Measurements from ENCODE around the gene TRIM8. TPM values are rescaled to one million over a fixed set of nuclear protein-coding genes. Genes with fewer than 3 reads are reported as not detected.

Gene TRIM8
- total RNA-seq, 1 donor from 2014 or later, result 216 TPM

DNA sequence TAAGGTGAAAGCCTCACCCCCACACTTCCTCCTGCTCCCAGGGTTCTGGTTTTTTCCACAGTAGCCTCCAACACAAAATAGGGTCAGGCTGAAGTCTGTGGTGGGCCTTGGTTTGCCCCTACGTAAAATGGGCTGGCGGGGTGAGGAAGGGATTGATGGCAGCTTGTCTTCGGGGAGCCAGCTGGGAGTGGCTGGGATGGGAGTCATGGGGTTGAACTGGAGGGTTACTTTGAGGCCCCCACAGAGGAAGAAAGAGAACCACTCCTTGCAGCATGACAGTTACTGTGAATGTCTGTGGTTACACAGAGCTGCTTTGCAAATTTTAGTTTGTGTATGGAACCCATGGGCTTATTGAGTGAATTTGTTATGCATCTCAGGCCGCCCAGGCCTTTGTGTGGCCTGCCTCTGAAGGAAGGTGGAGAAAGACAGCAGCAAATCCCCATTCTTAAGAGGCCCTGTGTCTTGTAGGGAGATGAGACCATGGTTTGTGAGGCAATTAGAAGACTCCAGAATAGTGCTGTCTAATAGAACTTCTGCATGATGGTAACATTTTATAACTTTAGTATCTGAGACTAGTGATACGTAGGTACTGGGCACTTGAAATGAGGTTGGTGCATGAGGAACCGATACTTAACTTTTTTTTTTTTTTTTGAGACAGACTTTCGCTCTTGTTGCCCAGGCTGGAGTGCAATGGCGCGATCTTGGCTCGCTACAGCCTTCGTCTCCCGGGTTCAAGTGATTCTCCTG is 8.1 kb downstream of the TRIM8 start:
- TF ChIP-seq, protein P1, sequence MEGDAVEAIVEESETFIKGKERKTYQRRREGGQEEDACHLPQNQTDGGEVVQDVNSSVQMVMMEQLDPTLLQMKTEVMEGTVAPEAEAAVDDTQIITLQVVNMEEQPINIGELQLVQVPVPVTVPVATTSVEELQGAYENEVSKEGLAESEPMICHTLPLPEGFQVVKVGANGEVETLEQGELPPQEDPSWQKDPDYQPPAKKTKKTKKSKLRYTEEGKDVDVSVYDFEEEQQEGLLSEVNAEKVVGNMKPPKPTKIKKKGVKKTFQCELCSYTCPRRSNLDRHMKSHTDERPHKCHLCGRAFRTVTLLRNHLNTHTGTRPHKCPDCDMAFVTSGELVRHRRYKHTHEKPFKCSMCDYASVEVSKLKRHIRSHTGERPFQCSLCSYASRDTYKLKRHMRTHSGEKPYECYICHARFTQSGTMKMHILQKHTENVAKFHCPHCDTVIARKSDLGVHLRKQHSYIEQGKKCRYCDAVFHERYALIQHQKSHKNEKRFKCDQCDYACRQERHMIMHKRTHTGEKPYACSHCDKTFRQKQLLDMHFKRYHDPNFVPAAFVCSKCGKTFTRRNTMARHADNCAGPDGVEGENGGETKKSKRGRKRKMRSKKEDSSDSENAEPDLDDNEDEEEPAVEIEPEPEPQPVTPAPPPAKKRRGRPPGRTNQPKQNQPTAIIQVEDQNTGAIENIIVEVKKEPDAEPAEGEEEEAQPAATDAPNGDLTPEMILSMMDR (IDR thresholded peaks at IDR 0.05), result no peak
- peaks cover 50 to 65% of the 10 kb centered on the region in 2 donors for H3K36me3 ChIP-seq

GRCh38 chr10:102653060-102653459 is 8.8 kb downstream of the TRIM8 start:
- no peak for DNase-seq (ENCODE audit: low spot score in 2 of 2)
- no peaks in the 10 kb centered on the region for H3K27me3 ChIP-seq
- H3K4me3 ChIP-seq, result no peak overlapping the region
- intact Hi-C loops (cut with DNase I), result no loop called here
- H3K9me3 ChIP-seq, result no peaks in the 10 kb centered on the region
- H3K27ac ChIP-seq, result no peak overlapping the region
- H3K36me3 ChIP-seq, result peaks cover 57 to 70% of the 10 kb centered on the region in 2 donors
- TF ChIP-seq, protein P1 (IDR thresholded peaks at IDR 0.05), result no peak
- H3K4me1 ChIP-seq, result peaks cover 23 to 43% of the 10 kb centered on the region in 2 donors

More for the DNA sequence above, 8.1 kb downstream of the TRIM8 start:
- Histone ChIP-seq H3K4me1 (peaks cover 26 to 50% of the 10 kb centered on the region in 2 donors), H3K4me3 (no peak overlapping the region), H3K27ac (peak overlapping the region; percentile 42 to 53), H3K9me3 (no peaks in the 10 kb centered on the region), H3K27me3 (no peaks in the 10 kb centered on the region)
- no peak for DNase-seq (ENCODE audit: low spot score in 2 of 2)
- intact Hi-C loops (cut with DNase I), result no loop called here

DNA sequence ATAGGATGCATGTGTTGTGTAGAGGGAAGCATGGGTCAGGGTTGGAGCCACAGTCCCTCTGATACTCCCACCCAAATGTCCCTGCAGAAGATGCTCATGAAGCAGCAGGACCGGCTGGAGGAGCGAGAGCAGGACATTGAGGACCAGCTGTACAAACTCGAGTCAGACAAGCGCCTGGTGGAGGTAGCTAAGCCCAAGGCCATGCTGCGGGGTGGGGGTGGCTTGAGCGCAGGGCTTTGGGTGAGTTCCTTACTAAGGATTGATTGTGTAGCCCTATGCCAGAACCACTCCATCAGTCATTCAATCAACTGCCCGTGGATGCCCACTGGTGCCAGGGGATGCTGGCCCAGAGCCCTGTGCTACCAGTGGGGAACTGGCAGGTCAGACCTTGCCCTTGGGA is 10.3 kb downstream of the TRIM8 start:
- H3K27ac ChIP-seq, result no peak overlapping the region
- peaks cover 61 to 75% of the 10 kb centered on the region in 2 donors for H3K36me3 ChIP-seq
- H3K4me3 ChIP-seq, result no peak overlapping the region
- no peaks in the 10 kb centered on the region for H3K27me3 ChIP-seq
- H3K4me1 ChIP-seq, result peaks cover 12 to 28% of the 10 kb centered on the region in 2 donors
- H3K9me3 ChIP-seq, result no peaks in the 10 kb centered on the region
- no peak for DNase-seq (ENCODE audit: low spot score in 2 of 2)
- TF ChIP-seq, protein P1 (IDR thresholded peaks at IDR 0.05), result no peak
- intact Hi-C loops (cut with DNase I), result no loop called here

- Histone ChIP-seq H3K27ac (no peak overlapping the region), H3K4me1 (peaks cover 12 to 24% of the 10 kb centered on the region in 2 donors), H3K4me3 (no peak overlapping the region), H3K9me3 (no peaks in the 10 kb centered on the region), H3K27me3 (no peaks in the 10 kb centered on the region), H3K36me3 (peaks cover 61 to 75% of the 10 kb centered on the region in 2 donors)
- DNase-seq (ENCODE audit: low spot score in 2 of 2), result no peak
- intact Hi-C loops (cut with DNase I), result no loop called here
- TF ChIP-seq, protein P1 (IDR thresholded peaks at IDR 0.05), result no peak
These were observed 10.7 kb downstream of the TRIM8 start for GRCh38 chr10:102654969-102655368.

- Histone ChIP-seq H3K27ac (no peak overlapping the region), H3K4me3 (no peak overlapping the region), H3K36me3 (peaks cover 57 to 71% of the 10 kb centered on the region in 2 donors), H3K27me3 (no peaks in the 10 kb centered on the region), H3K4me1 (peaks cover 8 to 19% of the 10 kb centered on the region in 2 donors), H3K9me3 (no peaks in the 10 kb centered on the region)
- intact Hi-C loops (cut with DNase I), result no loop called here
- no peak for DNase-seq (ENCODE audit: low spot score in 2 of 2)
- TF ChIP-seq, protein P1 (IDR thresholded peaks at IDR 0.05), result no peak
These were observed 11.7 kb downstream of the TRIM8 start for GRCh38 chr10:102656026-102656425.
